ENCODE measurements around the gene RAB31. TPM values are rescaled to one million over a fixed set of nuclear protein-coding genes. Genes with fewer than 3 reads are reported as not detected.

Gene RAB31
- total RNA-seq, 1 donor from 2014 or later: 80.7 TPM

DNA sequence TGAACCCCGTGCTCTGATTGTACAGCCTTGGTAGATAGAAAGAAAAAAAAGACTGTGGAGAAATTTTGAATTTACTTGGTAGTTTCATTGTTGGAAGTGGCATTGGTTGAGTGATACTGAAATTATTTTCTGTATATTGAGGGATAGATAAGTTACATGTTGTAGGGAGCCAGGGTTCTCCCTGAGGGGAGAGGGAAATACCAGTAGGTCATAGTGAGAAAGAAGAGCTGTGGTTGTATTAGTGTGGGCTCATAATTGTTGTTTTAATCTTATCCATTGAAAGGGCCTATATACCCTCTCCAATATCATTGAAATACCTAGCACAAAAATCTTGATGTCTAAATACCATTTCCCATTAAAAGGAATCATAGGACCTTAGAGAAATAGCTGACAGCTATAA is 16.9 kb upstream of the RAB31 start:
- no peak for DNase-seq (ENCODE audit: low spot score)

DNA sequence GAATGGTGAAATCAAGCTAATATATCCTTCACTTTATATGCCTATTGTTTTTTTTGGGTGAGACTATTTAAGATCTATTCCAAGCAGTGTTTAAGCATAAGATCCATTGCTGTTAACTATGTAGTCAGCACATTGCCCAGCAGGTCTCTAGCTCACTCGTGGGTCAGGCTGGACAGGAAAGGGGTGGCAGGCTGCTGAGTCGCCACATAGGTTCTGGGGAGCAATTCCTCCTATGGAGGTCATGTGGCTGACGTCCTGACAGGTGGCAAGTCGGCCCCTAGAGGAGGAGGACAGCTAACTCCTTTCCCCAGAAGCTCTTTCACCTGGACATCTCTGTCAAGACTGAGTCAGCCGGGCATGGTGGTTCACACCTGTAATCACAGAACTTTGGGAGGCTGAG is 13.9 kb upstream of the RAB31 start:
- peak; percentile 37 for DNase-seq (ENCODE audit: low spot score)

DNA sequence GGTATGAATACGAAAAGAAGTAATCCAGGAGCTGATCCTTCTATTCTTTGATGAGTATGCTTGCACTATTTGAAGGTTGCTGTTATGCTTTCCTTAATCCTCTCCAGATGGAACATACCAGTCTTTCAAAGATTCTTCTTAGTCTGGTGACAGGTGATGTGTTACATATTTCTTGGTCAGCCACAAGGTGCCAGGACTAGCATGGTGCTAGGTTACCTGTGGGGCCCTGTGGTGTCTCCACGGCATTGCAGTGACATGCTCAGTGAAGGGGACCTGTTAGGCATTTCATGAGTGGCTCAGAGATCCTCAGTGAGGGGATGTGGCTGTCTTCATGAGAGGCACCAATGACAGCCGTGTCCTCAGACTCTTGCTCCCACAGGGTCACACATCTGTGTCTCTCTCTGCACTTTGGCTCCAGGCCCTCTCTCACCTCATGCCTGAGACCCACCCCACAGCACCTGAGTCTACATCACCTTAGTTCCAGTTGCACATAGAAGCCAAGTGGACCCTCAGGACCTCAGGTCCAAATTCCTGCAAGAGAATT is 13.1 kb upstream of the RAB31 start:
- DNase-seq (ENCODE audit: low spot score): peak; percentile 28

DNA sequence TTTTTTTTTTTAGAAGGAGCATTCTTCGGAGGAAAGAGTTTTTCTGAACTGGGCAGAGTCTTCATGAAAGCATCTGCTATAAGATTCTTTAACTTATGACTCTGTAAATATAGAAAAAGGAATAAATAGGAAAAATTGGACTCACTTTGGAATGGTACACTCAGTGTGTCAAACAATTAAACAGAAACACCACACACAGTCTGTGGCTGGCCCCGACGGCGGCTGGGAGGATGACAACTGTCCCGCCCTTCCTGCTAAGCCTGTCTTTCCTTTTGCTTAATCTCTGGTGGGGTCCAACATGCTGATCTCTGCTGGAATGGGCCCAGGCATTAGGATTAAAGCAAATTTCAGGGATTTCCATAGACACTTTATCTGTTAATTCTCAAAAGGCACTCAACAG is 12.5 kb upstream of the RAB31 start:
- peak; percentile 47 for DNase-seq (ENCODE audit: low spot score)

DNA sequence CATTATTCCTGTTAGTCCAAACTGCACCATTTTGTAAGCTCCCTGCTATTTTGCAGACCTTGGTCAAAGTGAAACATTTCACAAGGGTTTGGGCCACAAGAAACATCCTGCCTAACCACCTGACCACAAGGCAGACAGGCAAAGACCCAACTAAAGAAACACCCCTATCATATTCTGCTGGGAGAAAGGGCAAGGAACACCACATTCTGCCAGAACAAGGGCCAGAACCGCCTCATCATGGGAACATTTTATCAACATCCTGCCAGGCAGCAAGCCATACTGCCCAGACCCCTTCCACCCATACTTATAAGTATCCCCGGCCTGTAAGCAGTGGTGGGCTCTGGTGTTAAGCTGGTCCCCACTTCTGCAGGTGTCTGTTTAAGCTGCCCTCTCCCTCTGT is 12.0 kb upstream of the RAB31 start:
- DNase-seq (ENCODE audit: low spot score): no peak

DNA sequence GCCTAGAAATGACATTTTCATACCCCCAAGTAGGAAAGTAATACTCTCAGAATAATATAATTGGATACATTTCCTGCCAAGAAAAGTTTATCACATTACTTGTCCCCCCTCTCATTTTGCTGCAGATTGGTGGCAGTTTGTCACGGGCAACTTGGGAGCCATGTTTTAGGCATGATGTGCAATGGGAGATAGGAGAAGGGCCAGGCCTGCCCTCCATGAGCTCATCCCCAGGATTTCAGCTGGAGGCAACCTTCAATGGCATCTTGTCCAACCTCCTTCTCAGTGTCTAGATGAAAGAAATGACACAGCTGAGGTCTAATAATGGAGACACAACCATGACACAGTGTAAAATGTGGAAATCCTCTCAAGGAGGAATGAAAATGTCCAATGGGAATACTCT is 11.4 kb upstream of the RAB31 start:
- DNase-seq (ENCODE audit: low spot score): no peak

DNA sequence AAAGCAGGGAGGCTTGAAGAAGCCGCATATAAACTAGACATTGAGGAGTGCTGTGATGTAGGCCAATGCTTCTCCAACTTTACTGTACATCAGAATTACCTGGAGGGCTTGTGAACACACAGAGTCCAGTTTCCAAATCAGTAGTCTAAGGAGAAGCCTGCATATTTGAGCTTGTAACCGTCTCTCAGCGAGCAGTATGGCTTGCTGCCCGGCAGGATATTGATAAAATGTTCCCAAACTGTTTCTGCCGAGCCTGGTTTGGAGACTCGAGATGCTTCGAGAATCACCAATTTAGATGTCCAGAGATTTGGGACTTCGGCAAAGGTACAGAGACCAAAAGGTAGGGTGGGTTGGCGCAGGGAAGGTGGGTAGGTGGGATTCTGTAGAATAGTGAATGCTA is 11.0 kb upstream of the RAB31 start:
- no peak for DNase-seq (ENCODE audit: low spot score)

DNA sequence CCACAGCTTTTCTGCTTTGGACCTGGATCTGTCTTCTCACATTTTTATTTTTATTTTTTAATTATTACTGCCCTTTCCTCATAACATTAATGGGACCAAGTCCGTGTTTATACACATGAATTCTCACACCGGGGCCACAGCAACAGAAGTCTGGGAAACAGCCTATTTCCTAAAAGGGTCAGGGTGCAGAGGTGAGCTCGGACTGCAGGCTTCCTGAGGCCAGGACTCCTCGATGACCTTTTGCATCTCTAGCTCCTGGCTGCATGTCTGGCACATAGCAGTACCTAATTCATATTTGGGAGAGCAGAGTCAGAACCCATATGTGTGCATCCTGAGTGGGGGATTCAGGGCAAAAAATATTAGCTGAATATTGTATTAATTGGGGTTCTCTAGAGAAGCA is 9.6 kb upstream of the RAB31 start:
- no peak for DNase-seq (ENCODE audit: low spot score)

DNA sequence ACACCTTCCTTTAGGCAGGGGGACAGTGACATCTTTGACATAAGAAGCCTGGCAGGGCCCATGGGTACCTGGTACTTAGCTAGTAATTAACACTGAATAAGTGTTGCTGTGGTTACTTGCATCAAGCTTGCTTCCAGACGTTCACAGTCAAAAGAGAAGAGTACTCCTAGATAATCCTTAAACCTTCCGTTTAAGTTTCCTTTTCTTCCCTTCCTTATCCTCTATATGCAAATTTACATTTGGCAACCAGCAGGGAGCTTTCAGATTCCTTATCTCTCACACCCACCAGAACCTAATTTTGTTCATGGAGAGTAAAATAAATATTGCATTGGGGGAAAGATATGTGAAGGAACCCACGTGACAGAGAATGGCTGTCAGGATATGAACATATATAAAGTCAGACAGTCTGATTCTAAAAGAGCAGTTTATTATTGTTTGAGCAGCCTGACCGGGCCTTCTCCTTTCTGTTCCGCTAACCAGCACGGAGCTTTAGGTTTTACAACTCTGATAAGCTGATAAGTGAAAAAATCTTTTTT is 7.8 kb upstream of the RAB31 start:
- DNase-seq (ENCODE audit: low spot score): peak; percentile 22

DNA sequence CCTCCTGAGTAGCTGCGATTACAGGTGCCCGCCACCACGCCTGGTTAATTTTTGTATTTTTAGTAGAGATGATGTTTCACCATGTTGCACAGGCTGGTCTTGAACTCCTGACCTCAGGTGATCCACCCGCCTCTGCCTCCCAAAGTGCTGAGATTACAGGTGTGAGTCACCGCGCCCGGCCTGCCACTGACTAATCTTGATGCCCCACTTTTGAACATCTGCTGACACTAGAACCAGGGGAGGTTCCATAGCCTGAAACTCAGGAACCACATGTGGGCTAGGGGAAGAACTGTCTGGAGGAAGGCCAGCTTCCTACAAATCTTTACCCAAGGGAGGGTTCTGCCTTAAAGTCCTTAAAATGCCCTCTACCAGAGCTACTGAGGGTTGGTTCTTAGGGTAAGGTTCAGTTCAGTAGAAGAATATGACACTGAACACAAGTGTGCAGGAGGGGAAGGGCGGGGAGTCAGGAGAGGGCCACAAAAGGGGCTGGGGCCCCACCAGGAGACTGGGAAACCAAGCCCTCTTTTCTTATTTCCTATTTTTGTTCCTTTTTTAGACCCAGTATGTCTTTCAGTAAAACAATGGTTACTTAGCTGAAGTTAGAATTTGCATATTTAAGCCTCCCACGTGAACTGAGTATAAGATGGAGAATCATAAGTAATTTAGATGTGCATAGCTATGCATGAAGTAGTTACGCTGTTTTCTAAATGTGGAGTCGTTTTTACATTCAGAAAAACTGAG is 6.3 kb upstream of the RAB31 start:
- no peak for DNase-seq (ENCODE audit: low spot score)

DNA sequence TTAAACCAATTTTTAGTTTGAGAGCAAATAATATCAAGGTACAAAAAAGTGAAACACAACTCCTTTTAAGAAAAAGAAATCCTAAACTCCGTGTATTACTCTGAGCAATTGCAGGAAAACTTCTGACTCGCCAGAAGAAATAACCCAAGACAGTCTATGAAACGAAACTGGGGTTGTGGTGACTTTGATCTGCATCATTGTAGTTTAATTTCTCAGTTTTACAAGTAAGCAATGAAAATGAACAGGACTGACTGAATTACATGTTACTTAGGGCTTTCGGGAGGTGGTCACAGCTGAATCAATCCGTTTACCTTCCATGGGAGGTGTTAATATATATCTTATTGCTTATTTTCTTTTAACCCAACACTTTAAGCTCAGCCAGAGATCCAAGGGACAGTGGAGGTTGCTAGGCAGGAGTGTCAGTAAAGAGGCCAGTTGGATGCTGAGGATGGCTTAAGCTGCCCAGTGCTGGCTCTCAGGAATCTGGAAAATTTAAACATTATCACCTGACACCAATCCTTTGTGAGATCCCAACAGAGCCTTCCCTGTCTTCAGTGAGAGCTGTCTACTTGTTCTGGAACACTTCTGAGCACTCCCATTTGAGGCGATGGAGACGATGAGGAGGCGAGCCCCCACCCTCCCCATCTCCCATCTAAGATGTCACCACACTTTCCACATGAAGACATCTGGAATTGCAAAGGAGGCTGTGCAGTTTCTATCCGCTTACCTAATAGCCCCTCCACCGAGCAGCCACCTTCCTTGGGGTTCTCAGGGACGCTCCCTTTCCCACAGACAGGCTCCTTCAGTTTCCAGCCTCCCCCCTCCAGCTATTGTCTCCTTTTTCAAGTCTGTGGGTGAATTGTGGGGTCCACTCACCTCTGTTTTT is 3.6 kb upstream of the RAB31 start:
- DNase-seq (ENCODE audit: low spot score): no peak

DNA sequence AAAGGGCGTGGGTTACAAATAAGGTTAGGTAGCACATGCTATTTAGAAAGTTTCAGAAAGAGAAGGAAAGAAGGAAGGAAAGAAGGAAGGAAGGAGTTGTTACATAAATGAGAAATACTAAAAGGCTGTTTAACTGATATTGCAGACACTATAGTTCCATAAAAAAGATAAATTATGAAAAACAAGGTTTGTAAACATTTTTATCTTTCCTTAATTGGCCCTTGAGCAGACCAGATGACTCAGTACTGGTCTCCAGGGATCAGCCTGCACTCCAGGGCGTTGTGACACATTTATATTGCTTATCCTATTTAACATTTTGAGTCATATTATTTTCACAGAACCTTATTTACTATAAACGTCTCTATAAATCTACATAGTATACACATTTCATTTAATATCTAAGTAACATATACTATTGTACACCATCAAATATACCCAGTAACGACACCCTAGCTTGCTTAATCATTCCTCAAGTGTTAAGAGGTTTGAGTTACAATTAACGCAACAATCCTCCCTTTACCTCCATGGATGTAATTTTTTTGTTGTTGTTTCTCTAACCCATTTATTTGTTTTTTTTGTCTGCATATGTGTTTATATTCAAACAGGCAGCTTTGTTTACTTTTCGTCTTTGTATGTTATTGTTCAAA is 2.8 kb upstream of the RAB31 start:
- DNase-seq (ENCODE audit: low spot score): no peak

DNA sequence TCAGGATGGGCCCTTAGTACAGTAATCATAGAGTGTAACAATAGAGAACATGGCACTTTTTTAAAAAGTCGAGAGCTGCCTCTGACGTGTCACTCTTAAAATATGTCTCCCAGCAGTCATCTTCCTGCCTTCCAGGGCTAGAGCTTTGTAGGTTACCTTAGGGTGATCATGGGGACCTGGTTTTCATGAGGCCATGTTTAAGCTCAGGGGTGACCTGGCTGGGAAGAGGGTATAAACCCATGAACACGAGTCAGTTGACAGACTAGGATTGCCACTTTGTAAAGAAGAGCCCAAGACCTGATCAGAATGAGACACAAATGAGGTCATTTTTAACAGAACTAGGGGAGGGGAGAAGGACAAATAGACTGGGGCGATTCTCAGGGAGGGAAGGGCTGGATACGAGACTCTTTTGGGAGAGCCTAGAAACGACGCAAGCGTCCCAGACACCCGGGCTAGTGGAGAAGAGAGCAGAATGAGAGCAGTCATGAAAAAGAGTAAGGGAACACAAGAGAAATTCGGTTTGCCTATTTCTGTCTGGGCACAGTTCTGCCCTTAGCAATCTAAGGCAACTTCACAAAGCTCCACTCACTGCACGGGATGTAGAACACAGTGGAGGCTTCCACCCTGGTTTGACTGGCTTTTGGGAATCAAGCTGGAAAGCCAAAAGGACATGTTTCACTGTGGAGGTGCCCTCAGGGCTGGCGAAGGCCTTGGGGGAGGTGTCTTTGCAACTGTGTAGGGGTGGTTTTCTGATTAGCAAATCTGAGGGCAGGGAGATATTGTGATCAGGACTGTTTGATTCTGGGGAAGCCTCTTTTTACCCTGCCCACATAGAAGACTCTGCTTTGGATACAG is 1.8 kb upstream of the RAB31 start:
- peak; percentile 62 for DNase-seq (ENCODE audit: low spot score)

DNA sequence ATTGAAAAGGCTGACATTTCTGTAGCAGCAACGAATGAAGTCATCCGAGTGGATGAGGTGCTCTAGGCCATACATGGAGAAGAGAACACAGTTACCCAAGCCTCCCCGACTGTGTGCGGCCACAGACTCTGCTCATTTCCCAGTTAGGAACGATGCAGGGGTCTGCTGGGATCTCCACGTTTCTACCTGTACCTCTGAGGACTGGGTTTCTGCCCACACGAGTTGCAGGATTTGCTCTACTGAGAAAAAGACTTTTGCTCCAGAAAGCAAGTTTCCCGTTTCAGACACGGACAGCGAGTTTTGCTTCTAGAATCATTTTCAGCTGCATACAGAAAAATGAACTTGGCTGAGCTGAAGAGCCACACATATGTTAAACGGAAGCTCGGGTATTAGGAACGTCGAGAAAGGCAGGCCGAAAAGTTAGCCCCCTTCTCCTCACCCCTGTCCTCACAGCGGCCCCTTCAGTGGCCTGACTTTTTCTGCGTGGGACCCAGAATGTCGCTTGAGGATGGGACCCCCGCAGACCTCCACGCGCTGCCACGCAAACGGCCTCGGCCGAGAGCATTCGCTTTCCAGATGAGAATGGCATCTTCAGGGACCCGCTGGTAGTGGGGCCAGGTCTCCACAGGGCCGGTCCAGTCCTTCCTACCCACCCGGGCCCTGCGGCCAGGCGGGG is 582 bp upstream of the RAB31 start:
- DNase-seq (ENCODE audit: low spot score): peak; percentile 20

DNA sequence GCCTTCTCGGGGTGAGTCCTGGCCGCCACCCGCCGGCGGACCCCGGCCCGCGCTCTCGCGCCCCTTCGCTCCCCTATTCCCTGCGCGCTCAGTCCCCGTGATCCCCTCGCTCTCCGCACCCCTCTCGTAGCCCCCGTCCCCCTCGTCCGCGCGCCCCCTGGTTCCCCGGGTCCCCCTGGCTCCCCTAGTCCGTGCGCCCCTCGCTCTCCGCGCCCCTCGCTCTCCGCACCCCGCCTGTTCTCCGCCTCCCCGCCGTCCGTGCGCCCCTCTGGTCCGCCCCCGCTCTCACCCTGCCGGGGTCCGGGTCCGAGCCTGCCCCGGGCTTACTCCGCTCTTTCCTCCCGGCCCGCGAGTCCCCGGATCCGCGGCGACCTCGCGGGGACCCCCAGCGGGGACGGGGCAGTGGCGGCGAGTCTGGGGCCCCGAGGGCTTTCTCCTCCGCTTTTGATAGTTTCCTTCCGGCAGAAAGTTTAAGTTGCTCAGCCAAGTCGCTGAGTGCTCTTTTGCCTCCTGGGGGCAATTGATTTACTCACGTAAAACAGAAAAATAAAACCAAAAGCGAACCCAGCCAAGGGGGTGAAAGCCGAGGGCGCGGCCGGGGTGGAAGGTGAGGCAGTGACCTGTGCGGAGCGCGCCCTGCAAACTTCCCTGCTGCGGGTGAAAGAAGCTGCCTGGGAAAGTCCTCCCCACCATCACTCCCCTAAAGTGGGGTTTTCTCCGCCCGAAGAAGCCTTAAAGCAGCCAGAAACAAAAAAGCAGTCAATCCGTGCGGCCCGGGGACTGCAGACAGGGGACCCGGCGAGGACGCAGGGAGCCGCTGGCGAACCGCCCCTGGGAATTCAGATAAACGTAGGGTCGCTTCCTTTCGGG is 568 bp downstream of the RAB31 start:
- peak; percentile 86 for DNase-seq (ENCODE audit: low spot score)

DNA sequence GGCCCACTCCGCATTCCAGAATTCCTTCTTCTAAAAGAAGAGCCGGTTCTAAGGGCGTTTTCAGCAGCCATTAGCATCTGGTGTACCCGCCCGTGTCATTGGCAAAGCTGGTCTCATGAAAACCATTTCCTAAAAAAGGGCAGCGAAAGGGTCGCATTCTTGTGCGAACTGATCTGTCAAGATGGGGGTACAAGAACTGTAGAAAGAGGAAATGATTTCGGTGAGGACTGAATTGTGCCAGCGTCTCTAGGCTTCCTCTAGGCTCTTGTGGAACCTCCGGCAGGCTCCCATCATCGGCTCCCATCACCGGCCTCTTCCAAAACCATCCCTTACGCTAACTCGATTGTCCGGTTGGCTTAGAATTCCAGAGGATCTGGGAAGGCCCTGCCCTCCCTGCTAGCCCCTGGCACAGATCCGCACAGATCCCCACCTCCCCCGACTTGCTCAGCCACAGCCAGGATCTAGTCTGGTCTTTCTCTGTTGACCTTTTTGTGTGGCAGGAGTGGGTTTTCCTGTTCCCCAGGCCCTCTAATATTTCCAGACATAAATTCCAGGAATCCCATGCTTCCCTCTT is 1.3 kb downstream of the RAB31 start:
- DNase-seq (ENCODE audit: low spot score): peak; percentile 45

DNA sequence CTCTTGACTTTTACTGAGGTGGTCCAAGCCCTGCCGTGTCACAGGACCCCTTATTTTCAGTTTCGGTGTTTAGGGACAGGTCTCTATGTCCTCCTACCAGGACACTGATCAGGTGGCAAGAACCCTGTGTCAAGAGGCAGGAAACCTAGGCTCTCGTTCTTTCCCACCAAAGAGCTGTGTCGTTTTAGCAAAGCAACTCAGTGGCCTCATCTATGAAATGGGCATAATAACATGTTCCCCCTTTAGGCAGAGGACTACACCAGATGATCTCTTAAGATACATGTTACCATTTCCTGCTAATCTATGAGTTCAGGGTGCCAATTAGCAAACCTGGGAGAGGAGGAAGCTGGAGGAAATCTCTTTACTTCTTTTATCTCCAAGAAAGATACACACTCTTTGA is 1.9 kb downstream of the RAB31 start:
- DNase-seq (ENCODE audit: low spot score): no peak

DNA sequence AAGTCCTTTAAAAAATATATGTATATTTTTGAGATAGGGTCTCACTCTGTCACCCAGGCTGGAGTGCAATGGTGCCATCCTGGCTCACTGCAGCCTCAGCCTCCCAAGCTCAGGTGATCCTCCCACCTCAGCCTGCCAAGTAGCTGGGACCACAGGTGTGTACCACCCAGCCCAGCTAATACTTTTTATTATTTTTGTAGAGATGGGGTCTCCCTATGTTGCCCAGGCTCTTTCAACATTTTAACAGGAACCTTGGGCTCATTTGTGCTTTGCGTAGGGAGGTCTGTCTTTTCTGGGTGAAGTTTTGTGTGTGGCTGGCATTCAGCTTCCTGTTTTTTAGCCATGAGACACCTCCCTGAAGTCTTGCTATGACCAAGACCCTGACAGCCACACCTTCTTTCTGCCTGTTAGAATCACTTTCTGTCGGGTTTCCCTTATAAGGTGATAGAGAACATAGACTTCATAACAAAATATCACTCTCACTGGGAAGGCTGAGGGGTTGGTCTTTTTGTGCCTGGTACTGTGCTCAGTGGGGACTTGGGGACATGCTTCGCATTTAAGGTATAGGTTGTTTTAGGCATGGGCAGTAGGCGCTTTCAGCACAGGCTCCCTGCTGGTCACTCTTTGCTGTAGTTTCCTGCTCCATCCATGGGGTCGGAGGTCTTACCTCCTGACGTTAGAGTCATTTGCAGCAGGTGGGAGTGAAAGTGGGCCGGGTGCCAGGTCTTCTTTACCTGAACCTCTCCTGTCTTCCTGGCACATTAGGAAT is 3.4 kb downstream of the RAB31 start:
- DNase-seq (ENCODE audit: low spot score): peak; percentile 49

Measured in mesenteric fat pad (tissue), 1 donor.